Measurements from ENCODE around the gene LRRC8A. TPM values are rescaled to one million over a fixed set of nuclear protein-coding genes. Genes with fewer than 3 reads are reported as not detected.

Gene LRRC8A
- total and polyA plus RNA-seq, 7 donors, result 11.6 to 71.5 (median 16.4) TPM

GRCh38 chr9:128903871-128904620 lies 22.1 kb downstream of the LRRC8A start:
- H3K9me3 ChIP-seq, result no peaks in the 10 kb centered on the region
- DNase-seq, result no peak
- no peak for TF ChIP-seq CTCF (IDR thresholded peaks at IDR 0.05)
- H3K4me1 ChIP-seq, result no peaks in the 10 kb centered on the region
- H3K4me3 ChIP-seq, result no peak overlapping the region
- intact Hi-C loops (cut with DNase I), result no loop called here
- H3K36me3 ChIP-seq (ENCODE audit: insufficient read depth in 1 of 2, low read depth in 1 of 2), result peaks cover 0 to 33% of the 10 kb centered on the region in 2 donors
- H3K27ac ChIP-seq, result no peak overlapping the region
- WGBS, 3 donors, result 82 to 92% (median 86%) methylated on average over 10 of the region's 10 CpGs
- no peak for ATAC-seq
- H3K27me3 ChIP-seq (ENCODE audit: insufficient read depth in 3 of 3, low read length in 2 of 3), result no peaks in the 10 kb centered on the region

GRCh38 chr9:128905964-128906363 lies 24.0 kb downstream of the LRRC8A start:
- Histone ChIP-seq H3K4me3 (no peak overlapping the region), H3K9me3 (no peaks in the 10 kb centered on the region), H3K4me1 (peaks cover 13% of the 10 kb centered on the region), H3K27ac (no peak overlapping the region), H3K36me3 (ENCODE audit: insufficient read depth in 1 of 2, low read depth in 1 of 2) (peaks cover 0 to 39% of the 10 kb centered on the region in 2 donors), H3K27me3 (ENCODE audit: insufficient read depth in 3 of 3, low read length in 2 of 3) (no peaks in the 10 kb centered on the region)
- intact Hi-C loops (cut with DNase I), result no loop called here
- no peak for ATAC-seq
- DNase-seq, result no peak
- 92 to 93% (median 93%) methylated on average over 7 of the region's 7 CpGs for WGBS, 3 donors
- no peak for TF ChIP-seq CTCF (IDR thresholded peaks at IDR 0.05)

- Histone ChIP-seq H3K36me3 (ENCODE audit: insufficient read depth in 1 of 2, low read depth in 1 of 2) (peaks cover 0 to 39% of the 10 kb centered on the region in 2 donors), H3K9me3 (no peaks in the 10 kb centered on the region)
Measured at GRCh38 chr9:128906741-128907140, 24.8 kb downstream of the LRRC8A start.

GRCh38 chr9:128908372-128908771 lies 26.4 kb downstream of the LRRC8A start:
- no peak overlapping the region for H3K27ac ChIP-seq
- no peaks in the 10 kb centered on the region for H3K27me3 ChIP-seq (ENCODE audit: insufficient read depth in 3 of 3, low read length in 2 of 3)
- TF ChIP-seq CTCF (IDR thresholded peaks at IDR 0.05), result no peak
- intact Hi-C loops (cut with DNase I), result no loop called here
- peaks cover 0 to 39% of the 10 kb centered on the region in 2 donors for H3K36me3 ChIP-seq (ENCODE audit: insufficient read depth in 1 of 2, low read depth in 1 of 2)
- no peak overlapping the region for H3K4me3 ChIP-seq
- peaks cover 36% of the 10 kb centered on the region for H3K4me1 ChIP-seq
- WGBS, 3 donors, result 97 to 98% (median 97%) methylated on average over 24 of the region's 24 CpGs
- DNase-seq, result no peak
- ATAC-seq, result no peak
- no peaks in the 10 kb centered on the region for H3K9me3 ChIP-seq

More at GRCh38 chr9:128906741-128907140, 24.8 kb downstream of the LRRC8A start:
- no peak for TF ChIP-seq CTCF (IDR thresholded peaks at IDR 0.05)
- peaks cover 20% of the 10 kb centered on the region for H3K4me1 ChIP-seq
- ATAC-seq (no peak), DNase-seq (no peak)
- no peaks in the 10 kb centered on the region for H3K27me3 ChIP-seq (ENCODE audit: insufficient read depth in 3 of 3, low read length in 2 of 3)
- 43 to 62% (median 47%) methylated on average over 2 of the region's 2 CpGs for WGBS, 3 donors
- no peak overlapping the region for H3K27ac ChIP-seq
- no peak overlapping the region for H3K4me3 ChIP-seq
- intact Hi-C loops (cut with DNase I), result no loop called here

Data from psoas muscle (tissue), 8 donors.